WERI-Rb-1 (cell line): ENCODE measurements around the gene LIPE.
"Not testable (repeated sequence)": the region's sequence is repeated elsewhere in the genome, so short reads cannot be mapped to it uniquely, and the experiment has no call there.

ENCODE experiments used
- DNase-seq: peaks from one replicate; pipeline ENCODE4 v3.0.0-alpha.2; 2020
- H3K27ac ChIP-seq: fragments of 250-450 bp; sonication (Bioruptor Pico); 2 replicates; pipeline ENCODE4 v1.5.1; 2020; ENCODE audit warnings: mild to moderate bottlenecking, moderate library complexity
- H3K27me3 ChIP-seq: fragments of 250-450 bp; sonication (Bioruptor Pico); 2 replicates; pipeline ENCODE4 v1.5.1; 2021; ENCODE audit warnings: mild to moderate bottlenecking, low read depth, moderate library complexity; ENCODE audit not compliant: insufficient read depth, severe bottlenecking
- H3K36me3 ChIP-seq: fragments of 250-450 bp; sonication (Bioruptor Pico); 2 replicates; pipeline ENCODE4 v1.5.1; 2020; ENCODE audit warnings: mild to moderate bottlenecking, moderate library complexity
- H3K4me3 ChIP-seq: 2 replicates; pipeline ENCODE4 v1.5.1; 2011; ENCODE audit warnings: low read depth, mild to moderate bottlenecking, control low read depth, low read length
- H3K9me3 ChIP-seq: fragments of 250-450 bp; sonication (Bioruptor Pico); 2 replicates; pipeline ENCODE4 v1.5.1; 2021; ENCODE audit warnings: mild to moderate bottlenecking, moderate library complexity; ENCODE audit not compliant: severe bottlenecking
- TF ChIP-seq, protein P1 (sequence below): IDR thresholded peaks from 2 replicates; pipeline ENCODE4 v1.5.1; 2011; ENCODE audit warnings: low read depth, mild to moderate bottlenecking, control low read depth, inconsistent platforms, low read length

Gene LIPE

DNA sequence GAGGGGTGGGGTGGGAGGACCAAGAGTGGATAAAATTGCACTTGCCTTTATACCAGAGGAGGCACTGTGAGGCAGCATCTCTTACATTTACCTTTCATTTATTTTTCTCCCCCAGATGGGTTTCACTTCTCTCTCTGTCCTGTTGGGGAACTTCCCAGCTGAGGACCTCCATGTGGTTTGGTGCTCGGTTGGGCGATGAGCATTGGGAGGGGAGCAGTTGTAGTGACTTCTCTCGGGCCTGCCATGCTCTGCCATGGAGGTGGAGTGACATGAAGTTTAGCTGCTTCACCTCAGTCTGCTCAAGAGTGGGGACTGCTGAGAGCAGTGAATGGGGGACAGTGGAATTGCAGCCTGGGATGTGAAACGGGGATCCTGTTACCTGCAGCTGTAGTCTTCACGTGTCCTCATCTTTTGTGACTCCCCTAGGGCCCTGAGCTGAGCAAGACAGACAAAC lies 38.7 kb upstream of the LIPE start:
- Histone ChIP-seq H3K4me3 (no peak overlapping the region), H3K27me3 (no peaks in the 10 kb centered on the region), H3K9me3 (no peaks in the 10 kb centered on the region), H3K36me3 (no peaks in the 10 kb centered on the region), H3K27ac (no peak overlapping the region)
- TF ChIP-seq, protein P1, sequence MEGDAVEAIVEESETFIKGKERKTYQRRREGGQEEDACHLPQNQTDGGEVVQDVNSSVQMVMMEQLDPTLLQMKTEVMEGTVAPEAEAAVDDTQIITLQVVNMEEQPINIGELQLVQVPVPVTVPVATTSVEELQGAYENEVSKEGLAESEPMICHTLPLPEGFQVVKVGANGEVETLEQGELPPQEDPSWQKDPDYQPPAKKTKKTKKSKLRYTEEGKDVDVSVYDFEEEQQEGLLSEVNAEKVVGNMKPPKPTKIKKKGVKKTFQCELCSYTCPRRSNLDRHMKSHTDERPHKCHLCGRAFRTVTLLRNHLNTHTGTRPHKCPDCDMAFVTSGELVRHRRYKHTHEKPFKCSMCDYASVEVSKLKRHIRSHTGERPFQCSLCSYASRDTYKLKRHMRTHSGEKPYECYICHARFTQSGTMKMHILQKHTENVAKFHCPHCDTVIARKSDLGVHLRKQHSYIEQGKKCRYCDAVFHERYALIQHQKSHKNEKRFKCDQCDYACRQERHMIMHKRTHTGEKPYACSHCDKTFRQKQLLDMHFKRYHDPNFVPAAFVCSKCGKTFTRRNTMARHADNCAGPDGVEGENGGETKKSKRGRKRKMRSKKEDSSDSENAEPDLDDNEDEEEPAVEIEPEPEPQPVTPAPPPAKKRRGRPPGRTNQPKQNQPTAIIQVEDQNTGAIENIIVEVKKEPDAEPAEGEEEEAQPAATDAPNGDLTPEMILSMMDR: no peak
- DNase-seq: no peak

DNA sequence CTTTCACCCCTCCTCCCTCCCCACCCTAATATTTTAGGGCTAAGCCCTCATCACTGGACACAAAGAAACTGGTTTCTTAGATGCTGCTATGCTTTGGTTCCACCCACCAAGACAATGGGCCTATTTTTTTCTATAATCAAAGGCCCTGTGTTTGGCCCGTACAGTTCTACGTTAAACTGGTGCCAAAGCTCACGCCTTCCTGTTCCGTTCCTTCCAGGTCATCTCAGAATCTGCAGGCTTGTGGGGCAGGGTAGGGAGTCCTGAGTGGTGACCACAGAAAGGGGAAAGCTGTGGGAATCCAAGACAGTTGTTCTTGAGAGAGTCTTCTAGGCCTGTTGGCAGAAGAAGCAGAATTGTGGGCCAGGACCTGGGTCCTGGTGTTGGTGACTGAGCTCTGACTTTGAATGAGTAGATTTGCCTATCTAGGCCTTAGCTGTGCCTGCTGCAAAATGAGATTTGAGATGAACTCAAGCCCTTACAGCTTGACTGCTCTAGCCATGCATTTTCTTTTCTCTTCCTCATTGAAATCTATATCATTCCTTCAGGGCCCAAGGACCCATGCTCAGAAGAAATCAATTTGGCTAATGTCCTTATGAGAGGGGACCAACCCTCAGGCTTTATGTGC lies 34.6 kb upstream of the LIPE start:
- H3K36me3 ChIP-seq: no peaks in the 10 kb centered on the region
- H3K27ac ChIP-seq: no peak overlapping the region
- no peaks in the 10 kb centered on the region for H3K9me3 ChIP-seq
- H3K27me3 ChIP-seq: no peaks in the 10 kb centered on the region
- H3K4me3 ChIP-seq: no peak overlapping the region
- DNase-seq: no peak
- TF ChIP-seq, protein P1: no peak

DNA sequence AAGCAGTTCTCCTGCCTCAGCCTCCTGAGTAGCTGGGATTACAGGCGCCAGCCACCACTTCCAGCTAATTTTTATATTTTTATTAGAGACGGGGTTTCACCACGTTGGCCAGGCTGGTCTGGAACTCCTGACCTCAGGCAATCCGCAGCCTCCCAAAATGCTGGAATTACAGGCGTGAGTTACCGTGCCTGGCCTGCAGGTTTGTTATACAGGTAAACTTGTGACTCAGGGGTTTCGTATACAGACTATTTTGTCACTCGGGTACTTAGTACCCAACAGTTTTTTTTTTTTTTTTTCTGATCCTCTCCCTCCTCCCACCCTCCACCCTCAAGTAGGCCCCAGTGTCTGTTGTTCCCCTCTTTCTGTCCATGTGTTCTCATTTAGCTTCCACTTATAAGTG lies 34.0 kb upstream of the LIPE start:
- not testable (repeated sequence) for H3K36me3 ChIP-seq, H3K27me3 ChIP-seq, DNase-seq, H3K9me3 ChIP-seq, H3K4me3 ChIP-seq, H3K27ac ChIP-seq

DNA sequence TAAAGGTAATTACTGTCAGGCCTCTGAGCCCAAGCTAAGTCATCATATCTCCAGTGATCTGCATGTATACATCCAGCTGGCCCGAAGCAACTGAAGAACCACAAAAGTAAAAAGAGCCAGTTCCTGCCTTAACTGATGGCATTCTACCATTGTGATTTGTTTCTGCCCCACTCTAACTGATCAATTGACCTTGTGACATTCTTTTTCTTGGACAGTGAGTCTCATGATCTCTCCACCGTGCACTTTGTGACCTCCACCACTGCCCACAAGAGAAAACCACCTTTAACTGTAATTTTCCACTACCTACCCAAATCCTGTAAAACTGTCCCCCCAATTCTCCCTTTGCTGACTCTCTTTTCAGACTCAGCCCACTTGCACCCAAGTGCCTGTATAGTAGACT lies 32.7 kb upstream of the LIPE start:
- no peaks in the 10 kb centered on the region for H3K36me3 ChIP-seq
- no peaks in the 10 kb centered on the region for H3K27me3 ChIP-seq
- TF ChIP-seq, protein P1: no peak
- no peaks in the 10 kb centered on the region for H3K9me3 ChIP-seq
- H3K27ac ChIP-seq: no peak overlapping the region
- no peak overlapping the region for H3K4me3 ChIP-seq
- no peak for DNase-seq

DNA sequence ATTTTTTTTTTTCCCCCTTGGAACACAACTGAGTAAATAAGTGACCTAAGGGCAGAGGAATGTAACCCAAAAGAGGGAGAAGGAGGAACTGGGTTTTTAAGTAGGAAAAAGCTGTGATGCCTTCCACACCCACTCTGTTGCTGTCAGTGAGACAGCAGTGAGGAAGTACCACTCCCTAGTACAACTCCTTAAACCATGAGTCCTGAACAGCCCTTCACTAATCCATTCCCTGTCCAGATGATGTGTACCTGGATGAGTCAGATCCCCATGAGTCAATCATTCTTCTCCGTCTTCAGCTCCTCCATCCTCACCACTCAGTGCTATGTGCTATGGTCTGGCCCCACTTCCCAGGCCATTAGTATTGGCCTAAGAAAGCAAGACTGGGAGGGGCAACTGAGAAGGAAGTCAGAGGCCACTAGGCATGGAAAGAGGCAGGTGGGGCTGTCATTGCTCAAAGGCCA lies 28.5 kb upstream of the LIPE start:
- no peak for DNase-seq
- no peak overlapping the region for H3K27ac ChIP-seq
- H3K9me3 ChIP-seq: no peaks in the 10 kb centered on the region
- TF ChIP-seq, protein P1: no peak
- no peaks in the 10 kb centered on the region for H3K36me3 ChIP-seq
- no peaks in the 10 kb centered on the region for H3K27me3 ChIP-seq
- H3K4me3 ChIP-seq: no peak overlapping the region

DNA sequence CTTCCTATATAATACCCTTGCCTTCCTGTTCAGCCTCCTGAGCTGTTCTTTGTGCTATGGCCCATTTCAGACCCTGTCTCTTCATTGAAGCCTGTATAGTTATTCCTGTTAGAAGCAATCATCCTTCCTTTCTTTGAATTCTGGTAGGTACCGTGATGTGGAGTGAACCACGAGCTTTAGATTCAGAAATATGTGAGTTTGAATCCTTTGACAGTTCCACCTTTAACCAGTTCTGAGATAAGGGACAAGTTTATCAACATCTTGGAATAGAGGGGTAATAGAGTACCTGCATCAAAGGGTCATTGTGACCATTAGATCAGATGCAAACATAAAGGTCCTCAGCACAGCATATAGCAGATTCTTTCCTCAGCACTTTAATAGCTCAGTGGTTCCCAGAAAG lies 27.9 kb upstream of the LIPE start:
- Histone ChIP-seq H3K27ac (no peak overlapping the region), H3K27me3 (no peaks in the 10 kb centered on the region), H3K4me3 (no peak overlapping the region), H3K36me3 (no peaks in the 10 kb centered on the region), H3K9me3 (no peaks in the 10 kb centered on the region)
- TF ChIP-seq, protein P1: no peak
- no peak for DNase-seq
